Gastrocnemius medialis (tissue), 4 donors: ENCODE data around the gene EFCAB6.

Source experiments
- CTCF ChIP-seq, 5 experiments: fragments of 450-650 bp in 3 of 5; fragments of 200-600 bp in 2 of 5; sonication (generic) in 2 of 5; IDR thresholded peaks in 4 of 5; conservative IDR thresholded peaks in 1 of 5; 1 replicate in 4 of 5; 2 replicates in 1 of 5; pipeline ENCODE4 v1.5.1; 2016 to 2019; ENCODE audit warnings: antibody characterized with exemption in 5 of 5, mild to moderate bottlenecking in 3 of 5, moderate library complexity in 3 of 5
- POLR2A ChIP-seq, 2 donors: fragments of 450-650 bp; IDR thresholded peaks; one replicate each; pipeline ENCODE4 v1.6.1; 2017; ENCODE audit warnings: antibody characterized with exemption in 2 of 2, mild to moderate bottlenecking in 2 of 2, moderate library complexity in 2 of 2

GRCh38 chr22:43802897-43803495, 9.1 kb downstream of the EFCAB6 start:
- no peak for TF ChIP-seq POLR2A (IDR thresholded peaks at IDR 0.05)
- no peak for TF ChIP-seq CTCF (IDR thresholded peaks at IDR 0.05 in 4 of 5, conservative IDR thresholded peaks at IDR 0.05 in 1 of 5)
